T-helper 2 cell (primary cell): ENCODE data around the gene AFAP1L2.
"Not testable (repeated sequence)": the region's sequence is repeated elsewhere in the genome, so short reads cannot be mapped to it uniquely, and the experiment has no call there.

ENCODE experiments used
- DNase-seq, 5 experiments: peaks; one replicate each; pipeline versions ENCODE4 v3.0.0 to v3.0.0-alpha.2; 2012 to 2022

Gene AFAP1L2

GRCh38 chr10:114334301-114334700, 70.0 kb downstream of the AFAP1L2 start:
- DNase-seq, result no peak

GRCh38 chr10:114333441-114333840, 70.9 kb downstream of the AFAP1L2 start:
- not testable (repeated sequence) for DNase-seq

- DNase-seq, result no peak
These were observed 71.8 kb downstream of the AFAP1L2 start for GRCh38 chr10:114332301-114333192.

GRCh38 chr10:114329634-114330365, 74.5 kb downstream of the AFAP1L2 start:
- no peak for DNase-seq

- no peak for DNase-seq
These were observed 75.4 kb downstream of the AFAP1L2 start for GRCh38 chr10:114328874-114329273.

- no peak for DNase-seq
These were observed 75.9 kb downstream of the AFAP1L2 start for GRCh38 chr10:114328441-114328812.

- DNase-seq, result no peak
These were observed 76.5 kb downstream of the AFAP1L2 start for GRCh38 chr10:114327537-114328440.

GRCh38 chr10:114326795-114327194, 77.5 kb downstream of the AFAP1L2 start:
- no peak for DNase-seq

- DNase-seq, result no peak
These were observed 81.3 kb downstream of the AFAP1L2 start for GRCh38 chr10:114323023-114323422.

GRCh38 chr10:114322344-114322743, 82.0 kb downstream of the AFAP1L2 start:
- no peak for DNase-seq

- no peak for DNase-seq
These were observed 83.8 kb downstream of the AFAP1L2 start for GRCh38 chr10:114320249-114321116.

GRCh38 chr10:114319406-114320248, 84.7 kb downstream of the AFAP1L2 start:
- no peak for DNase-seq

- DNase-seq, result no peak
These were observed 87.6 kb downstream of the AFAP1L2 start for GRCh38 chr10:114316744-114317143.

- DNase-seq, result no peak
These were observed 88.5 kb downstream of the AFAP1L2 start for GRCh38 chr10:114315566-114316420.

- no peak for DNase-seq
These were observed 90.4 kb downstream of the AFAP1L2 start for GRCh38 chr10:114313866-114314265.

GRCh38 chr10:114313139-114313538, 91.2 kb downstream of the AFAP1L2 start:
- DNase-seq, result no peak

GRCh38 chr10:114311496-114312209, 92.6 kb downstream of the AFAP1L2 start:
- DNase-seq, result no peak

GRCh38 chr10:114311023-114311422, 93.3 kb downstream of the AFAP1L2 start:
- no peak for DNase-seq

- DNase-seq, result no peak
These were observed 94.0 kb downstream of the AFAP1L2 start for GRCh38 chr10:114310346-114310745.
